WTC11 (cell line): ENCODE measurements around the gene OBI1. TPM values are rescaled to one million over a fixed set of nuclear protein-coding genes. Genes with fewer than 3 reads are reported as not detected.
A peak's percentile ranks its signal among the peaks of the same experiment; 100 is the strongest.

ENCODE experiments used
- ATAC-seq: fragments of 200-7000 bp; cut with Tn5 transposase; 2 replicates; pipeline ENCODE4 v1.10.0; 2021; ENCODE audit warnings: mild to moderate bottlenecking, moderate library complexity
- CTCF ChIA-PET: fragments of 300-600 bp; sonication (Branson Sonifier 250); formaldehyde crosslinking; loops from one replicate; lab custom pipeline; 2021; ENCODE audit warnings: antibody characterized with exemption; lab: Charles Lee
- POLR2A ChIA-PET: fragments of 350-600 bp; sonication (Branson Sonifier 250); formaldehyde crosslinking; loops from one replicate; lab custom pipeline; 2021; ENCODE audit warnings: antibody characterized with exemption; lab: Charles Lee
- DNase-seq: peaks from one replicate; pipeline ENCODE4 v3.0.0; 2021; ENCODE audit warnings: low spot score
- H3K27ac Mint-ChIP-seq: 2 replicates; pipeline ENCODE4 v1.8.0; 2021; ENCODE audit warnings: mixed read lengths
- H3K27me3 Mint-ChIP-seq: 2 replicates; pipeline ENCODE4 v1.8.0; 2021; ENCODE audit warnings: low read depth, mild to moderate bottlenecking, moderate library complexity, mixed read lengths
- H3K36me3 Mint-ChIP-seq: 2 replicates; pipeline ENCODE4 v1.8.0; 2021; ENCODE audit warnings: mixed read lengths
- H3K4me1 Mint-ChIP-seq: 2 replicates; pipeline ENCODE4 v1.8.0; 2022; ENCODE audit warnings: mixed read lengths
- H3K4me3 Mint-ChIP-seq: 2 replicates; pipeline ENCODE4 v1.8.0; 2021; ENCODE audit warnings: mild to moderate bottlenecking, moderate library complexity, mixed read lengths
- H3K9me3 Mint-ChIP-seq: 2 replicates; pipeline ENCODE4 v1.8.0; 2021; ENCODE audit warnings: mixed read lengths
- CREB1 ChIP-seq: sonication (generic); formaldehyde crosslinking; IDR thresholded peaks from 2 replicates; pipeline ENCODE4 v1.8.0; 2023; ENCODE audit warnings: mild to moderate bottlenecking, missing genetic modification reagents
- FOXJ3 ChIP-seq: sonication (generic); formaldehyde crosslinking; IDR thresholded peaks from 2 replicates; pipeline ENCODE4 v1.9.0; 2021; ENCODE audit warnings: missing genetic modification reagents, mild to moderate bottlenecking, borderline replicate concordance
- GRHL2 ChIP-seq: fragments of 250-450 bp; sonication (Bioruptor Pico); IDR thresholded peaks from 2 replicates; pipeline ENCODE4 v1.8.0; 2022; ENCODE audit warnings: mild to moderate bottlenecking, moderate library complexity; ENCODE audit not compliant: insufficient replicate concordance, severe bottlenecking
- JAZF1 ChIP-seq: fragments of 250-450 bp; sonication (Bioruptor Pico); IDR thresholded peaks from 2 replicates; pipeline ENCODE4 v1.9.0; 2021; ENCODE audit warnings: moderate library complexity, mild to moderate bottlenecking, inconsistent platforms
- MXD4 ChIP-seq: fragments of 250-450 bp; sonication (Bioruptor Pico); IDR thresholded peaks from 2 replicates; pipeline ENCODE4 v1.8.0; 2021; ENCODE audit warnings: mild to moderate bottlenecking, moderate library complexity, borderline replicate concordance
- NFE2L1 ChIP-seq: sonication (generic); formaldehyde crosslinking; IDR thresholded peaks from 2 replicates; pipeline ENCODE4 v1.8.1; 2023; ENCODE audit warnings: missing genetic modification reagents
- ZBTB21 ChIP-seq: sonication (generic); formaldehyde crosslinking; IDR thresholded peaks from 2 replicates; pipeline ENCODE4 v1.8.1; 2023; ENCODE audit warnings: mild to moderate bottlenecking, missing genetic modification reagents, borderline replicate concordance
- total RNA-seq: library from RNA; stranded (reverse); gene quantifications from 3 replicates; pipeline ENCODE4 v1.2.3, GENCODE V29; 2021
- TF ChIP-seq, protein P1 (sequence below): sonication (generic); formaldehyde crosslinking; IDR thresholded peaks from 2 replicates; pipeline ENCODE4 v1.8.0; 2023; ENCODE audit warnings: missing genetic modification reagents, mild to moderate bottlenecking, borderline replicate concordance
- TF ChIP-seq, protein P2 (sequence below): fragments of 250-450 bp; sonication (Bioruptor Pico); IDR thresholded peaks from 2 replicates; pipeline ENCODE4 v1.9.0; 2021; ENCODE audit warnings: mild to moderate bottlenecking, borderline replicate concordance

Gene OBI1
- total RNA-seq, 1 experiment from 2014 or later, result 13.4 TPM

DNA sequence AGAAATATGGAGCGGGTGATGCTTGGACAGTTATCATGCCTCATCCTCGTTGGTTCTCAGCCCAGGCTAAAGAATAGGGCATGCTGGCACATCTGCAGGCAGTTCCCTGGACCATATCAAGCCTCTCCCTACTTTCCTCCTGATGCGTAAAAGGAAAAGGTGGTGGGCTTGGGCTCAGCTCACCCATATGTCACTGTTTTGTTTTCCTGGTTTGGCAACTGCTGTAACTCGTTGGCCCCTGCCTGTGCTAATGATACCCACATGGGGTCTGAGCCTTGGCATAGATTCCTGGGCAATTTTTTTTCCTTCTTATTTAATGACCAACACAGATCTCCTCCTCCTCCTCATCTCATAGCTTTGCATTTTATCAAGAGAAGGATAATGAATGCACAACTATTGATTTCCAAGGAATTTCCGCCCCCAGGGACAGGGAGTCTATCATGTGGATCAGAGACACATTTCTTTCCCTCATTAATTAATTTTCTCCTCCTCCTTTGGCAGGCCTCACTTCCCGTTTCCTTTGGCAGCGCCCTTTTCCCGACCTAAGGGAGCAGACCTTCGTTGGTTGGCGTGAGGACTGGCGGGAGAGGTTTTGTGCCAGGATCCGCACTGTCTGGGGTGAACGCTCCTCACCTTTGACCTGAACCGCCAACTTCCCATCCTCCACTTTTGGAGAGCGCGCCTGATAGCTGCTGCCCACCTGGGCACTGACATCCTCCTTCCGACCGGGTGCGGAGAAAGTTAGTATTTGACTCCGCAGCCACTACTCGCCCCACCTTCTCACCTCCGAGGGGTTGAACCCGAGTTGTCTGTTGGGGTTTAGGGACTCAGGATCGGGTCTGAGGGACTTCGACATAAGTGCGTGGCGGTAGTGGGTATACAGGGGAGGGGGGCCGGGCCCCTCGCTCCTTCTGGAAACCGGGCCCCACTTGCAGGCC lies 52.2 kb downstream of the OBI1 start:
- H3K9me3 Mint-ChIP-seq, result no peaks in the 10 kb centered on the region
- peak overlapping the region; percentile 73 for H3K4me3 Mint-ChIP-seq
- ChIA-PET CTCF (interaction anchor here (0.7 to 5.0 kb wide), 3 partner anchors 20 to 469 kb away, joined by 3 to 34 read pairs (median 4); no protein-coding TSS in a partner anchor), POLR2A (interaction anchor here (0.6 kb wide), 1 partner anchor 291 kb away, joined by 3 read pairs; no protein-coding TSS in a partner anchor)
- peaks cover 97% of the 10 kb centered on the region for H3K27me3 Mint-ChIP-seq
- H3K27ac Mint-ChIP-seq, result no peak overlapping the region
- ATAC-seq (no peak; the same call in 1 of the 2 replicates), DNase-seq (peak; percentile 21)
- H3K36me3 Mint-ChIP-seq, result no peaks in the 10 kb centered on the region
- TF ChIP-seq JAZF1 (CRISPR knock-in tag) (no peak), NFE2L1 (CRISPR knock-in tag) (no peak), ZBTB21 (CRISPR knock-in tag) (no peak), MXD4 (CRISPR knock-in tag) (no peak), CREB1 (CRISPR knock-in tag) (no peak)
- TF ChIP-seq, protein P1, sequence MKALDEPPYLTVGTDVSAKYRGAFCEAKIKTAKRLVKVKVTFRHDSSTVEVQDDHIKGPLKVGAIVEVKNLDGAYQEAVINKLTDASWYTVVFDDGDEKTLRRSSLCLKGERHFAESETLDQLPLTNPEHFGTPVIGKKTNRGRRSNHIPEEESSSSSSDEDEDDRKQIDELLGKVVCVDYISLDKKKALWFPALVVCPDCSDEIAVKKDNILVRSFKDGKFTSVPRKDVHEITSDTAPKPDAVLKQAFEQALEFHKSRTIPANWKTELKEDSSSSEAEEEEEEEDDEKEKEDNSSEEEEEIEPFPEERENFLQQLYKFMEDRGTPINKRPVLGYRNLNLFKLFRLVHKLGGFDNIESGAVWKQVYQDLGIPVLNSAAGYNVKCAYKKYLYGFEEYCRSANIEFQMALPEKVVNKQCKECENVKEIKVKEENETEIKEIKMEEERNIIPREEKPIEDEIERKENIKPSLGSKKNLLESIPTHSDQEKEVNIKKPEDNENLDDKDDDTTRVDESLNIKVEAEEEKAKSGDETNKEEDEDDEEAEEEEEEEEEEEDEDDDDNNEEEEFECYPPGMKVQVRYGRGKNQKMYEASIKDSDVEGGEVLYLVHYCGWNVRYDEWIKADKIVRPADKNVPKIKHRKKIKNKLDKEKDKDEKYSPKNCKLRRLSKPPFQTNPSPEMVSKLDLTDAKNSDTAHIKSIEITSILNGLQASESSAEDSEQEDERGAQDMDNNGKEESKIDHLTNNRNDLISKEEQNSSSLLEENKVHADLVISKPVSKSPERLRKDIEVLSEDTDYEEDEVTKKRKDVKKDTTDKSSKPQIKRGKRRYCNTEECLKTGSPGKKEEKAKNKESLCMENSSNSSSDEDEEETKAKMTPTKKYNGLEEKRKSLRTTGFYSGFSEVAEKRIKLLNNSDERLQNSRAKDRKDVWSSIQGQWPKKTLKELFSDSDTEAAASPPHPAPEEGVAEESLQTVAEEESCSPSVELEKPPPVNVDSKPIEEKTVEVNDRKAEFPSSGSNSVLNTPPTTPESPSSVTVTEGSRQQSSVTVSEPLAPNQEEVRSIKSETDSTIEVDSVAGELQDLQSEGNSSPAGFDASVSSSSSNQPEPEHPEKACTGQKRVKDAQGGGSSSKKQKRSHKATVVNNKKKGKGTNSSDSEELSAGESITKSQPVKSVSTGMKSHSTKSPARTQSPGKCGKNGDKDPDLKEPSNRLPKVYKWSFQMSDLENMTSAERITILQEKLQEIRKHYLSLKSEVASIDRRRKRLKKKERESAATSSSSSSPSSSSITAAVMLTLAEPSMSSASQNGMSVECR (CRISPR knock-in tag), result 0 out of 2 replicates have a peak, but pooled peaks have one; percentile 27
- H3K4me1 Mint-ChIP-seq, result peaks cover 60% of the 10 kb centered on the region

DNA sequence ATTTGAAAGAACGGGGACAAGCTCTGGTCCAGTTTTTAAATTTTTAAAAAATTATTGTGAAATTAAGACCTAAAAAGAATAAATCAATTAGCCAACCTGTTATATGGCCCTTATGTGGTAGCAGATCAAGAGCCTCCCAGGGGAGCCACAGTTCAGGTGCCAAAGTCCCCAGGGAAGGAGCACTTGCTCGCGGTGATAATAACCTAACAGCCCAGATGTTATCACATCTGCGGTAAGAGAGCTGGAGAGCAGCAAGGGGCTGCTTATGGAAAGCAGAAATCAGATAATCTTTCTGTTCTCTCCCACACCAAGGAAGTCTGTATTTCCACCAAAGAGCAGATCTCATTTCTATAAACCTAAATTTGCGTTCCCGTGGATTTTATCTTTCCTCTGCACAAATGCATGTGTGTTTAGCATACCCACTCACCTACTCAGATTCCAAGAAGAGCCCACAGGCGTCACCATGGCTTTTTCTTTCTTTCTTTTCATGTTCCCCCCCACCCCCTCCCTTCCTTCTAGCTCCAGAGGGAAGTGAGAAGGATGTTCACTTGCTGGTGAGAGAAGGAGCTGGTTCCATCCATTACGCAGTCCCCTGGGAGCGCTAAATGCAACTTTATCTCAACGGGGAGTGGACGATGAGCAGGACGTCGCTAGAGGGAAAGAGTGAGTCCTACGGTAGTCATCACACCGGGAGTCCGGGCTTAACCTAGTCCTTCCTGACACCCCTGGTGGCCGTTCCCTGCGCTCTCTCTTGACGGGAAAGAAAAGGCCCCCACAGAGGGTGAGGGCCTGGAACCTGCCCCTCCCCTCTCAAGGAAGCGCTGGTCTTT lies 54.0 kb downstream of the OBI1 start:
- H3K4me3 Mint-ChIP-seq, result peak overlapping the region; percentile 55
- no peaks in the 10 kb centered on the region for H3K36me3 Mint-ChIP-seq
- peaks cover 97% of the 10 kb centered on the region for H3K27me3 Mint-ChIP-seq
- no peaks in the 10 kb centered on the region for H3K9me3 Mint-ChIP-seq
- CTCF ChIA-PET, result interaction anchor here (0.7 to 5.0 kb wide), 7 partner anchors 10 to 374 kb away, joined by 3 to 34 read pairs (median 4); no protein-coding TSS in a partner anchor
- POLR2A ChIA-PET, result interaction anchor here (0.6 kb wide), 1 partner anchor 16 kb away, joined by 3 read pairs; no protein-coding TSS in a partner anchor
- ATAC-seq, result peak; percentile 7
- DNase-seq, result peak; percentile 47
- TF ChIP-seq FOXJ3 (CRISPR knock-in tag) (no peak), GRHL2 (CRISPR knock-in tag) (no peak)
- TF ChIP-seq, protein P2, sequence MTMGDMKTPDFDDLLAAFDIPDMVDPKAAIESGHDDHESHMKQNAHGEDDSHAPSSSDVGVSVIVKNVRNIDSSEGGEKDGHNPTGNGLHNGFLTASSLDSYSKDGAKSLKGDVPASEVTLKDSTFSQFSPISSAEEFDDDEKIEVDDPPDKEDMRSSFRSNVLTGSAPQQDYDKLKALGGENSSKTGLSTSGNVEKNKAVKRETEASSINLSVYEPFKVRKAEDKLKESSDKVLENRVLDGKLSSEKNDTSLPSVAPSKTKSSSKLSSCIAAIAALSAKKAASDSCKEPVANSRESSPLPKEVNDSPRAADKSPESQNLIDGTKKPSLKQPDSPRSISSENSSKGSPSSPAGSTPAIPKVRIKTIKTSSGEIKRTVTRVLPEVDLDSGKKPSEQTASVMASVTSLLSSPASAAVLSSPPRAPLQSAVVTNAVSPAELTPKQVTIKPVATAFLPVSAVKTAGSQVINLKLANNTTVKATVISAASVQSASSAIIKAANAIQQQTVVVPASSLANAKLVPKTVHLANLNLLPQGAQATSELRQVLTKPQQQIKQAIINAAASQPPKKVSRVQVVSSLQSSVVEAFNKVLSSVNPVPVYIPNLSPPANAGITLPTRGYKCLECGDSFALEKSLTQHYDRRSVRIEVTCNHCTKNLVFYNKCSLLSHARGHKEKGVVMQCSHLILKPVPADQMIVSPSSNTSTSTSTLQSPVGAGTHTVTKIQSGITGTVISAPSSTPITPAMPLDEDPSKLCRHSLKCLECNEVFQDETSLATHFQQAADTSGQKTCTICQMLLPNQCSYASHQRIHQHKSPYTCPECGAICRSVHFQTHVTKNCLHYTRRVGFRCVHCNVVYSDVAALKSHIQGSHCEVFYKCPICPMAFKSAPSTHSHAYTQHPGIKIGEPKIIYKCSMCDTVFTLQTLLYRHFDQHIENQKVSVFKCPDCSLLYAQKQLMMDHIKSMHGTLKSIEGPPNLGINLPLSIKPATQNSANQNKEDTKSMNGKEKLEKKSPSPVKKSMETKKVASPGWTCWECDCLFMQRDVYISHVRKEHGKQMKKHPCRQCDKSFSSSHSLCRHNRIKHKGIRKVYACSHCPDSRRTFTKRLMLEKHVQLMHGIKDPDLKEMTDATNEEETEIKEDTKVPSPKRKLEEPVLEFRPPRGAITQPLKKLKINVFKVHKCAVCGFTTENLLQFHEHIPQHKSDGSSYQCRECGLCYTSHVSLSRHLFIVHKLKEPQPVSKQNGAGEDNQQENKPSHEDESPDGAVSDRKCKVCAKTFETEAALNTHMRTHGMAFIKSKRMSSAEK (CRISPR knock-in tag), result no peak
- no peak overlapping the region for H3K27ac Mint-ChIP-seq
- peaks cover 68% of the 10 kb centered on the region for H3K4me1 Mint-ChIP-seq
